ENCODE data around the gene DAD1.

Gene DAD1

DNA sequence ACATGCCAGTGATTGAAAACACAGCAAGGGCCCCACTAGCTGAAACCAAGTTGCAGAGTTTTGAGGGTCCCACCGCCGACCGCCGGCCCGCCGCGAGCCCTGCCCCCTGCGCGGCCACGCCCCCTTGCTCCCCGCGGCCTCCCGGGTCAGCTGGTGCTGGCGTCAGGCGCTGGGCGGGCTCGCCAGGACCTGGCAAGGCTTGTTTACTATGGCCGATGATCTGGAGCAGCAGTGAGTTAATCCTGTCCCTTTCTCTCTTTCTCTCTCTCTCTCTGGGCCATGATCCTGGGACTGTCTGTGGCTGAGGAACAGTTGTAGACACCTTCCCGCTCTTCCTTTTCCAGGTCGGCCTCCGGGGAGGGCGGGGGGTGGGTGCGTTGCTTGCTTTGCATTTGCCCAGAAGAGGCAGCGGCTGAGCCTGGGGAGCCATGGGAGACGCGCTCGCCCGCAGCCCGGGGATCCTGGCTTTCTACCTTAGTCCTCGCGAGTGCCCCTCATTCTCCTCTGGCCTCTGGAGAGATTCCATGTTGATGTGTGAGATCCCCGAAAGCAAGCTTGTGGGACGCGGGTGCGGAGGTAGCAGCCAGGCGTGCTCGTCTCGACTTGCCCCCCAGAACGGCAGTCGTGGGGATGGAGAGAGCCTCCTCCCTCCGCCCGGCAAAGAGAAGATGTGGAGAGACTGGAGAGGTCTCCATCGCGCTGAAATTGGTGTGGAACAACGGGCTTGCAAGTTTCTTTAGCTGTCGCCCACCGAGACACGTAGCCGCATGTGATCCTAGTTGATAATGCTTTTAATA lies 9.3 kb upstream of the DAD1 start, which contains the start of gene ABHD4:
Gene ABHD4, plus strand, starts transcription at position 202 of the 797 bp plus-strand sequence. Its CDS starts 7 bp downstream, at position 209.
- Histone ChIP-seq H3K36me3 (peaks cover 18 to 20% (median 20%) of the 10 kb centered on the region in 3 donors), H3K27me3 (no peaks in the 10 kb centered on the region), H3K27ac (peak within 1 kb of the TSS; percentile 85 to 93), H3K4me3 (peak within 1 kb of the TSS; percentile 74 to 88), H3K9me3 (no peaks in the 10 kb centered on the region), H3K4me1 (peaks cover 0 to 32% (median 18%) of the 10 kb centered on the region in 4 donors)
- intact Hi-C loops (cut with DNase I; ENCODE audit: low total_unique reads), result no loop called here
- DNase-seq, result peak; percentile 80 to 92
- TF ChIP-seq, protein P1, sequence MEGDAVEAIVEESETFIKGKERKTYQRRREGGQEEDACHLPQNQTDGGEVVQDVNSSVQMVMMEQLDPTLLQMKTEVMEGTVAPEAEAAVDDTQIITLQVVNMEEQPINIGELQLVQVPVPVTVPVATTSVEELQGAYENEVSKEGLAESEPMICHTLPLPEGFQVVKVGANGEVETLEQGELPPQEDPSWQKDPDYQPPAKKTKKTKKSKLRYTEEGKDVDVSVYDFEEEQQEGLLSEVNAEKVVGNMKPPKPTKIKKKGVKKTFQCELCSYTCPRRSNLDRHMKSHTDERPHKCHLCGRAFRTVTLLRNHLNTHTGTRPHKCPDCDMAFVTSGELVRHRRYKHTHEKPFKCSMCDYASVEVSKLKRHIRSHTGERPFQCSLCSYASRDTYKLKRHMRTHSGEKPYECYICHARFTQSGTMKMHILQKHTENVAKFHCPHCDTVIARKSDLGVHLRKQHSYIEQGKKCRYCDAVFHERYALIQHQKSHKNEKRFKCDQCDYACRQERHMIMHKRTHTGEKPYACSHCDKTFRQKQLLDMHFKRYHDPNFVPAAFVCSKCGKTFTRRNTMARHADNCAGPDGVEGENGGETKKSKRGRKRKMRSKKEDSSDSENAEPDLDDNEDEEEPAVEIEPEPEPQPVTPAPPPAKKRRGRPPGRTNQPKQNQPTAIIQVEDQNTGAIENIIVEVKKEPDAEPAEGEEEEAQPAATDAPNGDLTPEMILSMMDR (IDR thresholded peaks at IDR 0.05), result no peak

GRCh38 chr14:22597771-22598098 lies 8.7 kb upstream of the DAD1 start:
- no peaks in the 10 kb centered on the region for H3K9me3 ChIP-seq
- intact Hi-C loops (cut with DNase I; ENCODE audit: low total_unique reads), result no loop called here

GRCh38 chr14:22597265-22597664 lies 8.2 kb upstream of the DAD1 start:
- intact Hi-C loops (cut with DNase I; ENCODE audit: low total_unique reads), result no loop called here
- Histone ChIP-seq H3K4me1 (peaks cover 0 to 29% (median 18%) of the 10 kb centered on the region in 4 donors), H3K9me3 (no peaks in the 10 kb centered on the region), H3K27ac (peak overlapping the region; percentile 85 to 93), H3K27me3 (no peaks in the 10 kb centered on the region), H3K36me3 (peaks cover 8 to 10% (median 9%) of the 10 kb centered on the region in 3 donors), H3K4me3 (peak overlapping the region in 1 of 2 donors; percentile 88)
- TF ChIP-seq, protein P1 (IDR thresholded peaks at IDR 0.05), result no peak
- DNase-seq, result no peak

More at GRCh38 chr14:22597771-22598098, 8.7 kb upstream of the DAD1 start:
- no peak for DNase-seq
- Histone ChIP-seq H3K4me1 (peaks cover 0 to 32% (median 18%) of the 10 kb centered on the region in 4 donors), H3K27ac (peak overlapping the region; percentile 85 to 93), H3K27me3 (no peaks in the 10 kb centered on the region), H3K36me3 (peaks cover 13 to 15% (median 14%) of the 10 kb centered on the region in 3 donors), H3K4me3 (peak overlapping the region; percentile 74 to 88)
- TF ChIP-seq, protein P1 (IDR thresholded peaks at IDR 0.05), result no peak

DNA sequence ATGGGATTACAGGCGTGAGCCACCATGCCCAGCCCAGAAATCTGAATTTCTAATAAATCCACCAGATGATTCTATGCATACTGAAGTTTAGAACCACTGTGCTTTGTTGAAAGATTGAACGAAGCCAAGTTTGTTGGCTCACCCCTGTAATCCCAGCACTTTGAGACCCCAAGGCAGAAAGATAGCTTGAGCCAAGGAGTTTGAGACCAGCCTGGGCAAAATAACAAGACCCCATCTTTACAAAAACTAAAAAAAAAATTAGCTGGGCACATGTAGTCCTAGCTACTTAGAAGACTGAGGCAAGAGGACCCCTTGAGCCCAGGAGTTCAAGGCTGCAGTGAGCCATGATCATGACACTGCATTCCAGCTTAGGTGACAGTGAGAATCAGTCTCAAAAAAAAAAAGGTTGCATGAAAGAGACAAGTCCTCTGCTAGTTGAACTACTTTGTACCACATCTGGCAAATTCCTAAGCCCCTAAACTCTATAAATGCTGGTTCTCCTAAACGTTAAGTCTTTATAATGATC lies 7.4 kb upstream of the DAD1 start:
- TF ChIP-seq, protein P1 (IDR thresholded peaks at IDR 0.05), result no peak
- intact Hi-C loops (cut with DNase I; ENCODE audit: low total_unique reads), result no loop called here
- DNase-seq, result no peak

DNA sequence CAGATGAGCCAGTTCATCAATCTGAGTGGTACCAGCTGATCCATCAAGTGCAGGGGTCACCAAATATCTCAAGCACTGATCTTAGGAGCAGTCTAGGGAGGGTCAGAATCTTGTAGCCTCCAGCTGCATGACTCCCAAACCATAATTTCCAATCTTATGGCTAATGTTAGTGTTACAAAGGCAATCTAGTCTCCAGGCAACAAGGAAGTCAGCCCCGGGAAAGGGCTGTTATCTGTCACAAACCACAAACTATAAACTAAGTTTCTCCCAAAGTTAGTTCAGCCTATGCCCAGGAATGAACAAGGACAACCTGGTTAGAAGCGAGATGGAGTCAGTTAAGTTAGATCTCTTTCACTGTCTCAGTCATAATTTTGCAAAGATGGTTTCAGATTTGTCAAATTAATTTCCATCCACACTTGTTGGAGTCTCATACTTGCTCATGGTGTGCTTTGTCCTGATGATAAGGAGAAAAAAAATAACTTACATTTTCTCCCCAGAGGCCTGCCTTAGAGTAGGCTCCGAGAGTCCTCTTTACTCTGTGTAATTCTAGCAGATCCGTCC lies 5.2 kb upstream of the DAD1 start:
- no peaks in the 10 kb centered on the region for H3K36me3 ChIP-seq
- no peaks in the 10 kb centered on the region for H3K9me3 ChIP-seq
- H3K4me3 ChIP-seq, result no peak overlapping the region
- H3K4me1 ChIP-seq, result peaks cover 0 to 19% (median 9%) of the 10 kb centered on the region in 4 donors
- TF ChIP-seq, protein P1 (IDR thresholded peaks at IDR 0.05), result no peak
- intact Hi-C loops (cut with DNase I; ENCODE audit: low total_unique reads), result no loop called here
- H3K27ac ChIP-seq, result no peak overlapping the region
- no peak for DNase-seq
- H3K27me3 ChIP-seq, result no peaks in the 10 kb centered on the region

More for the DNA sequence above, 7.4 kb upstream of the DAD1 start:
- Histone ChIP-seq H3K27me3 (no peaks in the 10 kb centered on the region), H3K9me3 (no peaks in the 10 kb centered on the region), H3K4me3 (no peak overlapping the region), H3K27ac (no peak overlapping the region), H3K36me3 (peaks cover 0 to 1% (median under 1%) of the 10 kb centered on the region in 3 donors), H3K4me1 (peaks cover 0 to 28% (median 18%) of the 10 kb centered on the region in 4 donors)
